ENCODE results near the gene WFS1. TPM values are rescaled to one million over a fixed set of nuclear protein-coding genes. Genes with fewer than 3 reads are reported as not detected.

The WFS1 gene
- total RNA-seq, 2 experiments from 2014 or later = 1.3 to 1.7 TPM

DNA sequence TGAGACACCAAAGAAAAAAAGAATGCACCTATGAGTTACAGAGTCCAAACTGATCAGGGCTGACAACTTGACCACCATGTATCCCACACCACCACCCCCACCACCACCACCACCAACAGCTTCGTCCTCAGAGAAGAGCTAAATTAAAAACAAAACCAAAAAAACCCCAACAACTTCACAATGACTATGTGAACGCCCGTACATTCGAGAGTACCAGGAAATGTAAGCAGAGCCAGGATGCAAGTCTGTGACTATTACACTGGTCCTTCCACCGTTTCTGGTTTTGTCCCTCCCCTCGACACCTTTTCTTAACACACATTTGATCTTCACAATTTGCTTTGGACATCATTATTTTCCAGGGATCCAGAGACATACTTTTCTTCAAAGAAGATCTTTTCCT lies 51.0 kb downstream of the WFS1 start:
- CTCF ChIA-PET = no interaction called here
- no peak overlapping the region for H3K4me3 Mint-ChIP-seq
- peaks cover 2% of the 10 kb centered on the region for H3K9me3 Mint-ChIP-seq
- H3K36me3 ChIP-seq (ENCODE audit: insufficient read depth, low read length) = no peaks in the 10 kb centered on the region
- H3K27me3 Mint-ChIP-seq = peaks cover 58% of the 10 kb centered on the region
- DNase-seq = no peak
- no peaks in the 10 kb centered on the region for H3K36me3 Mint-ChIP-seq (ENCODE audit: low read depth)
- intact Hi-C loops (cut with DNase I, micrococcal nuclease) = no loop called here
- H3K27ac Mint-ChIP-seq = no peak overlapping the region
- POLR2A ChIA-PET = no interaction called here
- TF ChIP-seq, protein P1, sequence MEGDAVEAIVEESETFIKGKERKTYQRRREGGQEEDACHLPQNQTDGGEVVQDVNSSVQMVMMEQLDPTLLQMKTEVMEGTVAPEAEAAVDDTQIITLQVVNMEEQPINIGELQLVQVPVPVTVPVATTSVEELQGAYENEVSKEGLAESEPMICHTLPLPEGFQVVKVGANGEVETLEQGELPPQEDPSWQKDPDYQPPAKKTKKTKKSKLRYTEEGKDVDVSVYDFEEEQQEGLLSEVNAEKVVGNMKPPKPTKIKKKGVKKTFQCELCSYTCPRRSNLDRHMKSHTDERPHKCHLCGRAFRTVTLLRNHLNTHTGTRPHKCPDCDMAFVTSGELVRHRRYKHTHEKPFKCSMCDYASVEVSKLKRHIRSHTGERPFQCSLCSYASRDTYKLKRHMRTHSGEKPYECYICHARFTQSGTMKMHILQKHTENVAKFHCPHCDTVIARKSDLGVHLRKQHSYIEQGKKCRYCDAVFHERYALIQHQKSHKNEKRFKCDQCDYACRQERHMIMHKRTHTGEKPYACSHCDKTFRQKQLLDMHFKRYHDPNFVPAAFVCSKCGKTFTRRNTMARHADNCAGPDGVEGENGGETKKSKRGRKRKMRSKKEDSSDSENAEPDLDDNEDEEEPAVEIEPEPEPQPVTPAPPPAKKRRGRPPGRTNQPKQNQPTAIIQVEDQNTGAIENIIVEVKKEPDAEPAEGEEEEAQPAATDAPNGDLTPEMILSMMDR (IDR thresholded peaks at IDR 0.05) = no peak
- peaks cover 19 to 24% of the 10 kb centered on the region in 2 experiments for H3K27me3 ChIP-seq (ENCODE audit: control insufficient read depth in 1 of 2, insufficient read depth in 2 of 2, low read length in 2 of 2)
- no peaks in the 10 kb centered on the region for H3K4me1 ChIP-seq (ENCODE audit: insufficient read depth, low read length)
- no peak for ATAC-seq (ENCODE audit: poor library complexity)
- H3K4me3 ChIP-seq (ENCODE audit: low read length) = no peak overlapping the region
- H3K27ac ChIP-seq (ENCODE audit: low read depth in 1 of 2, low read length in 2 of 2) = no peak overlapping the region
- H3K9me3 ChIP-seq (ENCODE audit: control insufficient read depth in 1 of 2, insufficient read depth in 1 of 2, low read length in 2 of 2) = peaks cover 0 to 19% of the 10 kb centered on the region in 2 experiments
- H3K4me1 Mint-ChIP-seq (ENCODE audit: low read depth) = no peaks in the 10 kb centered on the region

- H3K4me1 ChIP-seq (ENCODE audit: insufficient read depth, low read length) = no peaks in the 10 kb centered on the region
- no peaks in the 10 kb centered on the region for H3K4me1 Mint-ChIP-seq (ENCODE audit: low read depth)
- H3K4me3 ChIP-seq (ENCODE audit: low read length) = no peak overlapping the region
- ChIA-PET CTCF (no interaction called here), POLR2A (no interaction called here)
- intact Hi-C loops (cut with DNase I, micrococcal nuclease) = no loop called here
- no peak for ATAC-seq (ENCODE audit: poor library complexity)
- H3K36me3 Mint-ChIP-seq (ENCODE audit: low read depth) = no peaks in the 10 kb centered on the region
- DNase-seq = no peak
- no peaks in the 10 kb centered on the region for H3K36me3 ChIP-seq (ENCODE audit: insufficient read depth, low read length)
- H3K9me3 ChIP-seq (ENCODE audit: control insufficient read depth in 1 of 2, insufficient read depth in 1 of 2, low read length in 2 of 2) = peaks cover 0 to 19% of the 10 kb centered on the region in 2 experiments
- H3K27ac Mint-ChIP-seq = no peak overlapping the region
- TF ChIP-seq, protein P1 (IDR thresholded peaks at IDR 0.05) = no peak
- no peak overlapping the region for H3K4me3 Mint-ChIP-seq
- peaks cover 19 to 29% of the 10 kb centered on the region in 2 experiments for H3K27me3 ChIP-seq (ENCODE audit: control insufficient read depth in 1 of 2, insufficient read depth in 2 of 2, low read length in 2 of 2)
- no peak overlapping the region for H3K27ac ChIP-seq (ENCODE audit: low read depth in 1 of 2, low read length in 2 of 2)
- H3K27me3 Mint-ChIP-seq = peaks cover 60% of the 10 kb centered on the region
- peaks cover 2% of the 10 kb centered on the region for H3K9me3 Mint-ChIP-seq
These were observed 51.7 kb downstream of the WFS1 start for GRCh38 chr4:6321361-6321760.

DNA sequence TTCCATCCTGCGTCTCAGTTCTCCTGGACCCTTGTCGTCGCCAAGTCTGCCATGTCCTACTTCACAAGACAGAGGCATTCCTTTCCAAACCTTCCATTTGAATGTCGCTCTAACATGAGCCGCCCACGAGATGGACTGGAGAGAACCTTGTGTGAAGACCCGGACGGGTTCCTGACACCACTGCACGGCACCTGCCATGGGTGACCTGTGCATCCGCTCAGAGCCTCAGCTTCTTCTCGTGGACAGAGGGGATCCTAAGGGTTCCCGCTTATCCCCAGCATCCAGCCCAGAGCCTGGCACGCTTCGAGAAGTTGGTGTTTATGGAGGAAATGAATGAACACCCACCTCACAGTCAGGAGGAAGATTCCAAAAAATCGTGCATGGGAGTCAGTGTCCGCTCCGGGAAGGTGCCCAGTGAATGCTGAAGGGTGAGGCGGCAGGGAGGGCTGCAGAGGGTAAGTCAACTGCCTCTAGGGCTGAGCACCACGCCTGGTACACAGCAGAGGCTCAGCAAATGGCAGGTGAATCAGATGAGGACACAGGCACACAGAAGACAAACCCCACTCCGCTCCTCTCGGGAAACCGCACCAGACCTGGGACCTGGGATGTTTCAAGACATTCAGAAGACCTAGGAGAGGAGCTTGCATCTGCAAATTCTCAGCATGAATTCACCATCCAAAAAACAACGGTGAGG lies 52.6 kb downstream of the WFS1 start:
- Histone ChIP-seq H3K27me3 (ENCODE audit: control insufficient read depth in 1 of 2, insufficient read depth in 2 of 2, low read length in 2 of 2) (peaks cover 19 to 29% of the 10 kb centered on the region in 2 experiments), H3K4me1 (ENCODE audit: insufficient read depth, low read length) (no peaks in the 10 kb centered on the region), H3K9me3 (ENCODE audit: control insufficient read depth in 1 of 2, insufficient read depth in 1 of 2, low read length in 2 of 2) (peaks cover 0 to 19% of the 10 kb centered on the region in 2 experiments), H3K36me3 (ENCODE audit: insufficient read depth, low read length) (no peaks in the 10 kb centered on the region), H3K27ac (ENCODE audit: low read depth in 1 of 2, low read length in 2 of 2) (no peak overlapping the region), H3K4me3 (ENCODE audit: low read length) (no peak overlapping the region)
- intact Hi-C loops (cut with DNase I, micrococcal nuclease) = no loop called here
- peaks cover 2% of the 10 kb centered on the region for H3K9me3 Mint-ChIP-seq
- H3K27ac Mint-ChIP-seq = no peak overlapping the region
- no peak for ATAC-seq (ENCODE audit: poor library complexity)
- no peak for DNase-seq
- no peaks in the 10 kb centered on the region for H3K36me3 Mint-ChIP-seq (ENCODE audit: low read depth)
- no peak overlapping the region for H3K4me3 Mint-ChIP-seq
- H3K27me3 Mint-ChIP-seq = peaks cover 64% of the 10 kb centered on the region
- TF ChIP-seq, protein P1 (IDR thresholded peaks at IDR 0.05) = no peak
- CTCF ChIA-PET = no interaction called here
- POLR2A ChIA-PET = no interaction called here
- no peaks in the 10 kb centered on the region for H3K4me1 Mint-ChIP-seq (ENCODE audit: low read depth)
